MG63 (cell line): Measurements from ENCODE around the gene TTLL7. TPM values are rescaled to one million over a fixed set of nuclear protein-coding genes. Genes with fewer than 3 reads are reported as not detected.

Source experiments
- DNase-seq: peaks from one replicate; pipeline ENCODE4 v3.0.0-alpha.2; 2020
- H3K27me3 ChIP-seq: fragments of 250-450 bp; sonication (Bioruptor Pico); 2 replicates; pipeline ENCODE4 v1.5.1; 2020; ENCODE audit warnings: mild to moderate bottlenecking, moderate library complexity
- H3K36me3 ChIP-seq: fragments of 250-450 bp; sonication (Bioruptor Pico); 2 replicates; pipeline ENCODE4 v1.5.1; 2020; ENCODE audit warnings: mild to moderate bottlenecking, moderate library complexity
- H3K4me3 ChIP-seq: fragments of 250-450 bp; sonication (Bioruptor Pico); 2 replicates; pipeline ENCODE4 v1.5.1; 2020; ENCODE audit warnings: mild to moderate bottlenecking, moderate library complexity
- H3K9me3 ChIP-seq: fragments of 250-450 bp; sonication (Bioruptor Pico); 2 replicates; pipeline ENCODE4 v1.5.1; 2020; ENCODE audit warnings: mild to moderate bottlenecking, moderate library complexity
- total RNA-seq: library from RNA; depleted of rRNA; stranded (reverse); fragments of >200 nt; shearing (Covaris generic); gene quantifications from 2 replicates; pipeline ENCODE4 v1.2.3, GENCODE V29; 2014; ENCODE audit warnings: low replicate concordance

Gene TTLL7
- total RNA-seq, 1 experiment from 2014 or later: 0.03 TPM

DNA sequence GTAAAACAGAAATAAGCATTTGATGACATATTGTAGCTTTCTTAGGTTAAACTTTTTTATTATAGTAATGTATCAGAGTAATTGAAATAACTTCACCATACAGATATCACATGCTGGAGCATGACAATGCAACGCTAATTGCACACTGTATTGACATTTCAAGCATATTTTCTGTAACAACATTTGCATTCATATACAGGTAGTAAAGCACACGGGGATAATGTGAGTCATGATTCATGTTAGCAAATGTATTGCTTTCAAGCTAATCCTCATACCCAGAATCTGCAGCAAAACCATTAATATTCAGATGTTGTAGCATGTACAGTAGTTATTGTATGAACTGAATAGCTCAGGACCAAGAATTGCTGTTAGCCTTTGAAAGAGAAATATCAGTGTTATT is 133.9 kb downstream of the TTLL7 start:
- Histone ChIP-seq H3K36me3 (no peaks in the 10 kb centered on the region), H3K27me3 (no peaks in the 10 kb centered on the region), H3K4me3 (no peak overlapping the region), H3K9me3 (no peaks in the 10 kb centered on the region)
- no peak for DNase-seq

- no peaks in the 10 kb centered on the region for H3K27me3 ChIP-seq
- H3K36me3 ChIP-seq: no peaks in the 10 kb centered on the region
- peak overlapping the region; percentile 23 for H3K4me3 ChIP-seq
- DNase-seq: peak; percentile 58
- no peaks in the 10 kb centered on the region for H3K9me3 ChIP-seq
These were observed 138.3 kb downstream of the TTLL7 start for GRCh38 chr1:83860490-83861221.

- DNase-seq: no peak
These were observed 141.2 kb downstream of the TTLL7 start for GRCh38 chr1:83857716-83858115.

GRCh38 chr1:83857103-83857502 is 141.8 kb downstream of the TTLL7 start:
- H3K27me3 ChIP-seq: no peaks in the 10 kb centered on the region
- no peak for DNase-seq

More at GRCh38 chr1:83857716-83858115, 141.2 kb downstream of the TTLL7 start:
- H3K4me3 ChIP-seq: no peak overlapping the region
- no peaks in the 10 kb centered on the region for H3K9me3 ChIP-seq
- no peaks in the 10 kb centered on the region for H3K36me3 ChIP-seq
- no peaks in the 10 kb centered on the region for H3K27me3 ChIP-seq

DNA sequence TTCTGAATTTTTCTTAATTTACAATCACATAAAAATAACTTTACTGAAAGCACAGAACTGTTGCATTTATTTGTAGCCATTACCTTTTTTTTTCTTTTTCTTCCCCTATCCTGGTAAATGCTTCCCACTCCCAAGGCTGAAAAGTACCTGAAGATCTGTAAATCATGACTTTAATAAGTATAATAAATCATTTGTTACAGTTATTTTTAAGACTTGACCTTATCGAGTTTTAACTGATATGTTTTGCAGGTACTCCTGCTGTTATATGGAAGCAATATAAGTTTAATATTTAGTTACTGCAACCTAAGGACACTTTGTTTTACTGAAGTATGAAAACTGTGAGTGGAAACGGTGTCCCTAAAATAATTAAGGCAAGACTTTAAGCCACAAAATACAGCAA is 142.6 kb downstream of the TTLL7 start:
- H3K27me3 ChIP-seq: no peaks in the 10 kb centered on the region
- no peaks in the 10 kb centered on the region for H3K36me3 ChIP-seq
- DNase-seq: no peak
- no peak overlapping the region for H3K4me3 ChIP-seq
- H3K9me3 ChIP-seq: no peaks in the 10 kb centered on the region

More at GRCh38 chr1:83857103-83857502, 141.8 kb downstream of the TTLL7 start:
- no peak overlapping the region for H3K4me3 ChIP-seq
- H3K9me3 ChIP-seq: no peaks in the 10 kb centered on the region
- H3K36me3 ChIP-seq: no peaks in the 10 kb centered on the region

DNA sequence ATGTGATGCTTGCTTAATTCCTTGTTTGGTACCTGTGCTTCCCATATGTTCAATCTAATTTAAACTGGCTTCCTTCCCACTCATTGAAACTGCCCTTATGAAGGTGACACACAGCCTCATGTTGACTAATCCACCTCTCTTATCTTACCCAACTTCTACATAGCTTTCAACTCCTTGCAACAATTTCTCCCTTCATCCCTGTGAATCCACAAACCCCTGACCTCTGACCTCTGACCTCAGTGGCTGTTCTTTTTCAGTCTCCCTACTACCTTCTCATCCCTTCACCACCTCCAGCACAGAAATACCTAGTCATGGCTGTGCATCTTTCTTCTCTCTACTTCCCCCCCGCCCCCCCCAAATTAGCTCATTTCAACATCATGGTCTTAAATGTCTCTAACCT is 144.5 kb downstream of the TTLL7 start:
- no peaks in the 10 kb centered on the region for H3K9me3 ChIP-seq
- no peaks in the 10 kb centered on the region for H3K27me3 ChIP-seq
- H3K36me3 ChIP-seq: no peaks in the 10 kb centered on the region
- H3K4me3 ChIP-seq: no peak overlapping the region
- no peak for DNase-seq

- Histone ChIP-seq H3K4me3 (no peak overlapping the region), H3K36me3 (no peaks in the 10 kb centered on the region), H3K9me3 (no peaks in the 10 kb centered on the region), H3K27me3 (no peaks in the 10 kb centered on the region)
- no peak for DNase-seq
These were observed 148.1 kb downstream of the TTLL7 start for GRCh38 chr1:83850834-83851233.

- H3K36me3 ChIP-seq: no peaks in the 10 kb centered on the region
- no peaks in the 10 kb centered on the region for H3K9me3 ChIP-seq
- no peak for DNase-seq
- no peaks in the 10 kb centered on the region for H3K27me3 ChIP-seq
- H3K4me3 ChIP-seq: no peak overlapping the region
These were observed 149.5 kb downstream of the TTLL7 start for GRCh38 chr1:83849191-83850061.

GRCh38 chr1:83846138-83846537 is 152.8 kb downstream of the TTLL7 start:
- no peaks in the 10 kb centered on the region; the same call in 1 of the 2 replicates for H3K9me3 ChIP-seq
- H3K27me3 ChIP-seq: no peaks in the 10 kb centered on the region
- no peak for DNase-seq
- H3K4me3 ChIP-seq: no peak overlapping the region
- H3K36me3 ChIP-seq: no peaks in the 10 kb centered on the region

GRCh38 chr1:83845437-83846071 is 153.4 kb downstream of the TTLL7 start:
- Histone ChIP-seq H3K36me3 (no peaks in the 10 kb centered on the region), H3K4me3 (no peak overlapping the region), H3K9me3 (no peaks in the 10 kb centered on the region; the same call in 1 of the 2 replicates), H3K27me3 (no peaks in the 10 kb centered on the region)
- no peak for DNase-seq

- no peaks in the 10 kb centered on the region for H3K36me3 ChIP-seq
These were observed 154.4 kb downstream of the TTLL7 start for GRCh38 chr1:83844546-83844945.

GRCh38 chr1:83839566-83840173 is 159.3 kb downstream of the TTLL7 start:
- H3K36me3 ChIP-seq: no peaks in the 10 kb centered on the region
- no peak overlapping the region for H3K4me3 ChIP-seq
- no peaks in the 10 kb centered on the region for H3K27me3 ChIP-seq
- no peak for DNase-seq
- H3K9me3 ChIP-seq: no peaks in the 10 kb centered on the region; the same call in 1 of the 2 replicates

More at GRCh38 chr1:83844546-83844945, 154.4 kb downstream of the TTLL7 start:
- no peak for DNase-seq
- H3K27me3 ChIP-seq: no peaks in the 10 kb centered on the region
- H3K9me3 ChIP-seq: no peaks in the 10 kb centered on the region; the same call in 1 of the 2 replicates
- H3K4me3 ChIP-seq: no peak overlapping the region

DNA sequence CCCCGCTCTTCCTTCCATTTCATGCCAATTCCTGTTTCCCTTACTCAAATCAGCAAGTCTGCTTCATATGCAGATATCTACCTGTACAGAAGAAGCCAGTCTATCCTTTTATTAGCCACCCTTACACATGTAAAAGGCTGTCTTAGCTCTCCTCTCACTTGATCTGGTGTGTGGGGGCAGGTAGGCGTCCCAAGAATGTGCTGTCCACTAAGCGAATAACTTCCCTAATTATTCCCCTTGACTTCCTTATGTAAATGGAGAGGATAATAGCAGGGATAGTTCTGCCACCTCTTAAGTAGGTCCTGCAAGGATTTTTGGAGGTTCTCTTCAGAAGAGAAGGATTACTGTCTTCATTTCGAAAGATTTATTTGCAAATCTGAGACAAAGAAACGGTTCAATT is 160.4 kb downstream of the TTLL7 start:
- no peaks in the 10 kb centered on the region for H3K27me3 ChIP-seq
- H3K9me3 ChIP-seq: no peaks in the 10 kb centered on the region
- H3K36me3 ChIP-seq: no peaks in the 10 kb centered on the region
- no peak for DNase-seq
- H3K4me3 ChIP-seq: no peak overlapping the region

DNA sequence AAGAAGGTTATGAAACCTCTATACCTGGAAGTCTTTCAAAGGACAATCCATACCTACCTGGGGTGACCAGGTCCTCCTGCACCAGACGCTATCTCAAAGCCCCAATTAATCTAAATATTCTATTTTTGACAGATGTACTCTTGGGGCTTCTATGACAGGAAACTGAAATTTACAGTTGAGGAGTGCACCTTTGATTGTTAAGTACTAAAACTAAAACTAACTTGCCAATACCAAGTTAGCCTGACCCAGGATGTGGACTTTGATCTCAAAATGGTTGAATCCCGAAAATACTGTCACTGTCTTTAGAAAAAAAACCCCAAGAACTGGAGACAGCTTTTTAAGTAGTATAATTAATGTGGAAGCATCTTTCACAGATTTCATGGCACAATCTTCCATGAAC is 162.4 kb downstream of the TTLL7 start:
- no peak for DNase-seq
- no peak overlapping the region for H3K4me3 ChIP-seq
- no peaks in the 10 kb centered on the region for H3K36me3 ChIP-seq
- H3K27me3 ChIP-seq: no peaks in the 10 kb centered on the region
- H3K9me3 ChIP-seq: no peaks in the 10 kb centered on the region

GRCh38 chr1:83834621-83835264 is 164.2 kb downstream of the TTLL7 start:
- H3K27me3 ChIP-seq: no peaks in the 10 kb centered on the region
- H3K36me3 ChIP-seq: no peaks in the 10 kb centered on the region
- H3K9me3 ChIP-seq: no peaks in the 10 kb centered on the region

DNA sequence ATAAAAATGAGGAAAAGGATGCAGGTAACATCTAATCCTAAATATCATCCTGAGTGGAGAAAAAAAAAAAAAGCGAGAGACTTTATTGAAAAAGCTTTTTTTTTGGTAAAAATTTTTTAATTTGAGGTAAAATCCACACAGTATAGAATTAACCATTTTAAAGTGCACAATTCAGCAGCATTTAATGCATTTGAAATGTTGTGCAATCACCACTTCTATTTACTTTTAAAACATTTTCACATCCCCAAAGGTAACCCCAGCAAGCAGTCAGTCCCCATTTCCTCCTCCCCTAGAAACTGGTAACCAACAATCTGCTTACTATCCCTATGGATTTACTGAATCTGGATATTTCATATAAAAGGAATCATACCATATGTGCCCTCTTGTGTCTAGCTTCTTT is 166.7 kb downstream of the TTLL7 start:
- no peaks in the 10 kb centered on the region for H3K27me3 ChIP-seq
- no peaks in the 10 kb centered on the region for H3K36me3 ChIP-seq
- no peak overlapping the region for H3K4me3 ChIP-seq
- no peak for DNase-seq
- H3K9me3 ChIP-seq: no peaks in the 10 kb centered on the region

More at GRCh38 chr1:83834621-83835264, 164.2 kb downstream of the TTLL7 start:
- DNase-seq: no peak
- no peak overlapping the region for H3K4me3 ChIP-seq
